Activated naive CD4-positive, alpha-beta T cell treated with anti-CD3 and anti-CD28 coated beads, Interleukin-2, amount 50 U/mL, for 16 hours (primary cell): ENCODE data around the gene KCNH1.

ENCODE experiments used
- DNase-seq: peaks from one replicate; pipeline ENCODE4 v3.0.0-alpha.2; 2020

Gene KCNH1

GRCh38 chr1:211133836-211134669 is at the start of gene KCNH1:
Gene KCNH1, minus strand, starts transcription at chr1:211134148. Its CDS starts 203 bp downstream, at chr1:211133945.
- peak; percentile 79 for DNase-seq

GRCh38 chr1:211182746-211183145 is 48.8 kb upstream of the KCNH1 start:
- no peak for DNase-seq

GRCh38 chr1:211174375-211174774 is 40.4 kb upstream of the KCNH1 start:
- no peak for DNase-seq

- DNase-seq = no peak
Measured at GRCh38 chr1:211172657-211173056, 38.7 kb upstream of the KCNH1 start.

- DNase-seq = no peak
Measured at GRCh38 chr1:211169353-211169752, 35.4 kb upstream of the KCNH1 start.

- DNase-seq = no peak
Measured at GRCh38 chr1:211158866-211159265, 24.9 kb upstream of the KCNH1 start.

- DNase-seq = no peak
Measured at GRCh38 chr1:211155040-211155439, 21.1 kb upstream of the KCNH1 start.

- DNase-seq = no peak
Measured at GRCh38 chr1:211153932-211154331, 20.0 kb upstream of the KCNH1 start.

- DNase-seq = no peak
Measured at GRCh38 chr1:211148366-211148765, 14.4 kb upstream of the KCNH1 start.

- no peak for DNase-seq
Measured at GRCh38 chr1:211145944-211146343, 12.0 kb upstream of the KCNH1 start.

GRCh38 chr1:211135342-211135950 is 1.5 kb upstream of the KCNH1 start:
- no peak for DNase-seq

- DNase-seq = peak; percentile 33
Measured at GRCh38 chr1:211133393-211133835, 534 bp downstream of the KCNH1 start.

GRCh38 chr1:211132721-211133392 is 1.1 kb downstream of the KCNH1 start:
- DNase-seq = no peak

GRCh38 chr1:211129776-211130175 is 4.2 kb downstream of the KCNH1 start:
- no peak for DNase-seq

GRCh38 chr1:211127166-211127565 is 6.8 kb downstream of the KCNH1 start:
- no peak for DNase-seq

GRCh38 chr1:211126622-211127021 is 7.3 kb downstream of the KCNH1 start:
- no peak for DNase-seq

- DNase-seq = no peak
Measured at GRCh38 chr1:211118407-211119102, 15.4 kb downstream of the KCNH1 start.

GRCh38 chr1:211114446-211114845 is 19.5 kb downstream of the KCNH1 start:
- DNase-seq = no peak

- no peak for DNase-seq
Measured at GRCh38 chr1:211113566-211113965, 20.4 kb downstream of the KCNH1 start.

GRCh38 chr1:211111351-211111750 is 22.6 kb downstream of the KCNH1 start:
- no peak for DNase-seq

- no peak for DNase-seq
Measured at GRCh38 chr1:211101481-211101880, 32.5 kb downstream of the KCNH1 start.

GRCh38 chr1:211099393-211099792 is 34.6 kb downstream of the KCNH1 start:
- no peak for DNase-seq

GRCh38 chr1:211095381-211095780 is 38.6 kb downstream of the KCNH1 start:
- no peak for DNase-seq
